ENCODE results near the gene STK38. TPM values are rescaled to one million over a fixed set of nuclear protein-coding genes. Genes with fewer than 3 reads are reported as not detected.

STK38 gene
- total RNA-seq, 1 experiment from 2014 or later, result 44.7 TPM

GRCh38 chr6:36445621-36446020, 101.7 kb downstream of the STK38 start:
- intact Hi-C loops (cut with micrococcal nuclease; ENCODE audit: unreplicated experiment), result no loop called here
- Histone ChIP-seq H3K36me3 (ENCODE audit: control insufficient read depth, insufficient read depth, low read length) (no peaks in the 10 kb centered on the region; the same call in 1 of the 2 replicates), H3K27ac (ENCODE audit: low read length) (no peak overlapping the region; the same call in 1 of the 2 replicates), H3K27me3 (ENCODE audit: control insufficient read depth, insufficient read depth, low read length) (no peaks in the 10 kb centered on the region), H3K4me1 (ENCODE audit: control insufficient read depth, insufficient read depth, low read length) (peaks cover 25% of the 10 kb centered on the region), H3K4me3 (ENCODE audit: low read depth in 2 of 2, low read length in 2 of 2) (no peak overlapping the region), H3K9me3 (ENCODE audit: control insufficient read depth, insufficient read depth, low read depth, low read length) (no peaks in the 10 kb centered on the region)
- POLR2A ChIA-PET, result interaction anchor here (0.5 kb wide), 1 partner anchor 15 kb away, joined by 3 read pairs; no protein-coding TSS in a partner anchor
- CTCF ChIA-PET, result no interaction called here
- in situ Hi-C loops (cut with HindIII; ENCODE audit: low pct_unique_long_range_greater_than_20kb, low sequenced_read_pairs), result no loop called here
- ATAC-seq (no peak), DNase-seq (ENCODE audit: low read depth, low spot score) (no peak)
- TF ChIP-seq POLR2AphosphoS5 (IDR thresholded peaks at IDR 0.05; ENCODE audit: low read depth, low read length) (no peak), SIN3A (IDR thresholded peaks at IDR 0.05; ENCODE audit: borderline replicate concordance, insufficient read depth, low read depth, low read length) (no peak), CTCF (IDR thresholded peaks at IDR 0.05) (no peak), REST (IDR thresholded peaks at IDR 0.05; ENCODE audit: insufficient read depth in 1 of 2, low read depth in 2 of 2, low read length in 1 of 2) (no peak), TCF7L2 (IDR thresholded peaks at IDR 0.05; ENCODE audit: low read depth, low read length) (no peak)
- BruUV-seq (replicated peaks), result no TSS peak

GRCh38 chr6:36444470-36444869, 102.8 kb downstream of the STK38 start:
- in situ Hi-C loops (cut with HindIII; ENCODE audit: low pct_unique_long_range_greater_than_20kb, low sequenced_read_pairs), result no loop called here
- intact Hi-C loops (cut with micrococcal nuclease; ENCODE audit: unreplicated experiment), result no loop called here
- H3K36me3 ChIP-seq (ENCODE audit: control insufficient read depth, insufficient read depth, low read length), result no peaks in the 10 kb centered on the region; the same call in 1 of the 2 replicates
- peaks cover 26% of the 10 kb centered on the region for H3K4me1 ChIP-seq (ENCODE audit: control insufficient read depth, insufficient read depth, low read length)
- peak overlapping the region; percentile 84 to 92 for H3K4me3 ChIP-seq (ENCODE audit: low read depth in 2 of 2, low read length in 2 of 2)
- peak overlapping the region; percentile 95 for H3K27ac ChIP-seq (ENCODE audit: low read length)
- TF ChIP-seq SIN3A (IDR thresholded peaks at IDR 0.05; ENCODE audit: borderline replicate concordance, insufficient read depth, low read depth, low read length) (no peak), REST (IDR thresholded peaks at IDR 0.05; ENCODE audit: insufficient read depth in 1 of 2, low read depth in 2 of 2, low read length in 1 of 2) (no peak)
- ATAC-seq (no peak), DNase-seq (ENCODE audit: low read depth, low spot score) (no peak)
- POLR2A ChIA-PET, result interaction anchor here (0.7 kb wide), 1 partner anchor 25 kb away, joined by 17 read pairs; no protein-coding TSS in a partner anchor
- no peaks in the 10 kb centered on the region for H3K9me3 ChIP-seq (ENCODE audit: control insufficient read depth, insufficient read depth, low read depth, low read length)
- no TSS peak for BruUV-seq (replicated peaks)
- CTCF ChIA-PET, result interaction anchor here (0.6 kb wide), 1 partner anchor 9 kb away, joined by 3 read pairs; no protein-coding TSS in a partner anchor
- H3K27me3 ChIP-seq (ENCODE audit: control insufficient read depth, insufficient read depth, low read length), result no peaks in the 10 kb centered on the region

Other genes starting within 250 kb of the STK38 start
- gene BNIP5, start 210.6 kb downstream of the STK38 start, total RNA-seq (2021; ENCODE audit: unreplicated experiment), result not detected
- 2.0 TPM for gene ETV7, start 159.8 kb downstream of the STK38 start, total RNA-seq (2021; ENCODE audit: unreplicated experiment)
- gene PXT1, start 104.6 kb downstream of the STK38 start, total RNA-seq (2021; ENCODE audit: unreplicated experiment), result not detected
- 41.6 TPM for gene KCTD20, start 104.5 kb downstream of the STK38 start, total RNA-seq (2021; ENCODE audit: unreplicated experiment)
- 356 TPM for gene SRSF3, start 46.9 kb upstream of the STK38 start, total RNA-seq (2021; ENCODE audit: unreplicated experiment)
- gene CDKN1A, start 131.2 kb upstream of the STK38 start, total RNA-seq (2021; ENCODE audit: unreplicated experiment), result 46.2 TPM
- not detected for gene RAB44, start 150.3 kb upstream of the STK38 start, total RNA-seq (2021; ENCODE audit: unreplicated experiment)